Ovary (tissue), 9 donors: ENCODE results near the gene CETN3. TPM values are rescaled to one million over a fixed set of nuclear protein-coding genes. Genes with fewer than 3 reads are reported as not detected.
"Not testable (repeated sequence)": the region's sequence is repeated elsewhere in the genome, so short reads cannot be mapped to it uniquely, and the experiment has no call there.

Experiments used
- DNase-seq, 5 donors: peaks; one replicate each; pipeline ENCODE4 v3.0.0-alpha.2; 2019 to 2020
- H3K27ac ChIP-seq, 2 donors: fragments of 200-600 bp; one replicate each; pipeline versions ENCODE4 v1.5.1 to v1.8.0; 2019 to 2022
- H3K27me3 ChIP-seq: fragments of 200-600 bp; one replicate; pipeline ENCODE4 v1.8.0; 2022
- H3K36me3 ChIP-seq: fragments of 200-600 bp; sonication (generic); one replicate; pipeline ENCODE4 v1.5.1; 2019
- H3K4me1 ChIP-seq: one replicate; pipeline ENCODE4 v1.8.1; 2013; ENCODE audit warnings: mild to moderate bottlenecking, moderate library complexity; ENCODE audit not compliant: insufficient read depth
- H3K4me3 ChIP-seq: fragments of 200-600 bp; sonication (generic); one replicate; pipeline ENCODE4 v1.5.1; 2017
- H3K9me3 ChIP-seq, 2 donors: fragments of 200-600 bp in 1 of 2; sonication (generic) in 1 of 2; one replicate each; pipeline versions ENCODE4 v1.5.1 to v1.8.1; 2013 to 2019; ENCODE audit warnings: mild to moderate bottlenecking in 1 of 2, moderate library complexity in 1 of 2
- EP300 ChIP-seq: sonication (generic); formaldehyde crosslinking; IDR thresholded peaks from one replicate; pipeline ENCODE4 v1.6.1; 2017; ENCODE audit warnings: antibody characterized with exemption
- POLR2A ChIP-seq: fragments of 450-650 bp; IDR thresholded peaks from one replicate; pipeline ENCODE4 v1.6.1; 2017; ENCODE audit warnings: antibody characterized with exemption, mild to moderate bottlenecking, moderate library complexity
- WGBS, 3 donors: extraction: QIAGEN DNeasy Blood & Tissue Kit in 1 of 3; methylation state at CpG; one replicate each; pipeline versions ENCODE4 v1.1.5 to v1.1.7; 2013 to 2017; 5-methylcytosine and 5-hydroxymethylcytosine counted together
- intact Hi-C, 4 donors: fragments of 100-400 bp; cut with DNase I; formaldehyde crosslinking; loops; one replicate each; pipeline versions ENCODE4 v1.11.0 to v1.15.1; 2022 to 2023
- polyA plus RNA-seq, 2 donors: library from polyadenylated mRNA; stranded (reverse); fragments of 200-250 nt in 1 of 2; fragments of 350-450 nt in 1 of 2; fragmentation: Illumina TruSeq in 1 of 2; extraction: RNeasy Lipid Tissue Mini Kit (QIAGEN cat#74804) in 1 of 2; gene quantifications; one replicate each; pipeline ENCODE4 v1.2.3, GENCODE V29; 2013 to 2014
- total RNA-seq, 7 donors: library from RNA; depleted of rRNA in 2 of 7; stranded (reverse); fragments of >200 nt in 2 of 7; fragmentation: NEBNext Ultra II Directional in 3 of 7; extraction: Animal tissue kit (Norgen Biotek cat#: 25700) in 3 of 7; gene quantifications; one replicate each; pipeline versions ENCODE4 v1.1.0 to v1.2.4, GENCODE V29; 2016 to 2023
- TF ChIP-seq, protein P1 (sequence below), 3 donors: fragments of 450-650 bp in 2 of 3; fragments of 200-600 bp in 1 of 3; IDR thresholded peaks; one replicate each; pipeline versions ENCODE4 v1.5.1 to v1.8.0; 2016 to 2022; ENCODE audit warnings: antibody characterized with exemption in 3 of 3, mild to moderate bottlenecking in 1 of 3
- donor health status: DM: no; HTN: no; CAD: no; lungs with moderate emphysema.
- donor health status: DM: no; HTN: no; CAD: no.
- donor health status: Bipolar disorder and iron deficiency.
- donor health status: DM: yes; HTN: yes; CAD: no.
- donor health status: DM: no; HTN: no; CAD: no.
- donor health status: DM: yes; HTN: yes; CAD: no.

Gene CETN3
- total and polyA plus RNA-seq, 9 donors, result 9.2 to 36.9 (median 26.5) TPM

DNA sequence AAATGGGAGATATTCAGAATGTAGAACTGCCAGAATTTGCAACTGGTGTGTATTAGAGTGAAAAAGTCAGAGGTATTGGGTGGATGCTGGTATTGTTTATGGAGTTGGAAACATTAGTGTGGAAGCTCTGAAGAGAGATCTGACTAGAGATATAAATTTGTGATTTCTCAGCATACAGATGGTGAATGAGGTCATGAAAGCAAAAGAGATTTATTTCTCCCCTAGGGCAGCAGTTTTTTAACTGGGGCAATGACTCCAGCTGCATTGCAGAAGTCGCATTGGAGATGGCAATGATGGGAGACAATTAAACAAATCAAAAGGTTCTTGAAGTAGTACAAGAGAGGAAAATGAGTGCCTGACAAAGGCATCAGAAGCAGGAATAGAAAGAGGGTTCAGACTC, 64.9 kb downstream of the CETN3 start:
- Histone ChIP-seq H3K27ac (no peak overlapping the region), H3K4me3 (no peak overlapping the region), H3K27me3 (no peaks in the 10 kb centered on the region), H3K4me1 (no peaks in the 10 kb centered on the region), H3K9me3 (no peaks in the 10 kb centered on the region), H3K36me3 (no peaks in the 10 kb centered on the region)
- 63 to 79% (median 63%) methylated on average over 1 of the region's 1 CpG for WGBS, 3 donors
- no peak for DNase-seq
- intact Hi-C loops, result no loop called here
- TF ChIP-seq, protein P1, sequence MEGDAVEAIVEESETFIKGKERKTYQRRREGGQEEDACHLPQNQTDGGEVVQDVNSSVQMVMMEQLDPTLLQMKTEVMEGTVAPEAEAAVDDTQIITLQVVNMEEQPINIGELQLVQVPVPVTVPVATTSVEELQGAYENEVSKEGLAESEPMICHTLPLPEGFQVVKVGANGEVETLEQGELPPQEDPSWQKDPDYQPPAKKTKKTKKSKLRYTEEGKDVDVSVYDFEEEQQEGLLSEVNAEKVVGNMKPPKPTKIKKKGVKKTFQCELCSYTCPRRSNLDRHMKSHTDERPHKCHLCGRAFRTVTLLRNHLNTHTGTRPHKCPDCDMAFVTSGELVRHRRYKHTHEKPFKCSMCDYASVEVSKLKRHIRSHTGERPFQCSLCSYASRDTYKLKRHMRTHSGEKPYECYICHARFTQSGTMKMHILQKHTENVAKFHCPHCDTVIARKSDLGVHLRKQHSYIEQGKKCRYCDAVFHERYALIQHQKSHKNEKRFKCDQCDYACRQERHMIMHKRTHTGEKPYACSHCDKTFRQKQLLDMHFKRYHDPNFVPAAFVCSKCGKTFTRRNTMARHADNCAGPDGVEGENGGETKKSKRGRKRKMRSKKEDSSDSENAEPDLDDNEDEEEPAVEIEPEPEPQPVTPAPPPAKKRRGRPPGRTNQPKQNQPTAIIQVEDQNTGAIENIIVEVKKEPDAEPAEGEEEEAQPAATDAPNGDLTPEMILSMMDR (IDR thresholded peaks at IDR 0.05), result no peak
- no peak for TF ChIP-seq POLR2A
- TF ChIP-seq EP300, result no peak

DNA sequence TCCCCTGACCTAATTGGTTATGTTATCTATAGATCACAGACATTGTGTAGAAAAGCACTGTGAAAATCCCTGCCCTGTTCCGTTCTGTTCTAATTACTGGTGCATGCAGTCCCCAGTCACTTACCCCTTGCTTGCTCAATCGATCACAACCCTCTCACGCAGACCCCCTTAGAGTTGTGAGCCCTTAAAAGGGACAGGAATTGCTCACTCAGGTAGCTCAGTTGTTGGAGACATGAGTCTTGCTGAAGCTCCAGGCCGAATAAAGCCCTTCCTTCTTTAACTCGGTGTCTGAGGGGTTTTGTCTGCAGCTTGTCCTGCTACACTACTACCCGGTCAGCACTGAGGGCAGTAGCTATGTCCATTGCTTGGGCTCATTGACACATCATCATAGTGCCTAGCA, 65.8 kb downstream of the CETN3 start:
- intact Hi-C loops, DNase-seq, H3K4me3 ChIP-seq, H3K27me3 ChIP-seq, H3K27ac ChIP-seq, H3K36me3 ChIP-seq, H3K9me3 ChIP-seq, H3K4me1 ChIP-seq: not testable (repeated sequence)
- 86 to 94% (median 94%) methylated on average over 6 of the region's 6 CpGs for WGBS, 3 donors

DNA sequence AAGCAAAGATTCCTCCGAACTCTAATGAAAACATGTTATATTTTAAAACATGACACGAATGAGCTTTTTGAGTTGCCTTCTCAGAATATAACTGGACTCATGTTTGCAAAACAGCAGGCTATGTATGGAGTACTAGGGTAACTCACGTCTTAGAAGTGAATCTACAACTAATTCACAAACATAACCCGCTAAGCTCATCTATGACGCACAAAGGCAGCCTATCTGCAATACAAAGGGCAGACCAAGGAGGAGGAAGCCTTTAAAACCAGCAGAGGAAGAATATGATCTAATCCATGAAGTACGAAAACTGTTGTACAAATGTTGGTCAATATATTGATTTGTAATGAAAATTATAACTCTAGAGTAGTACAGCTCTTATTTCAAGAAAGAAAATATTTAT, 67.0 kb downstream of the CETN3 start:
- H3K4me3 ChIP-seq, result no peak overlapping the region
- 70 to 89% (median 78%) methylated on average over 6 of the region's 6 CpGs for WGBS, 3 donors
- DNase-seq, result no peak
- no peaks in the 10 kb centered on the region for H3K9me3 ChIP-seq
- no peaks in the 10 kb centered on the region for H3K4me1 ChIP-seq
- intact Hi-C loops, result no loop called here
- no peaks in the 10 kb centered on the region for H3K36me3 ChIP-seq
- no peaks in the 10 kb centered on the region for H3K27me3 ChIP-seq
- TF ChIP-seq, protein P1 (IDR thresholded peaks at IDR 0.05), result no peak
- TF ChIP-seq POLR2A, result no peak
- no peak for TF ChIP-seq EP300
- no peak overlapping the region for H3K27ac ChIP-seq

Other genes starting within 250 kb of the CETN3 start
- gene MBLAC2, start 65.0 kb upstream of the CETN3 start, total RNA-seq, result 10 to 100 TPM in 5 of 7 donors, 1 to 10 TPM in 2; 4.7 to 13.1 (median 10.5) TPM
- 1 to 10 TPM; 6.2 to 8.4 TPM for gene MBLAC2, start 65.0 kb upstream of the CETN3 start, polyA plus RNA-seq
- gene POLR3G, start 65.1 kb upstream of the CETN3 start, total RNA-seq, result 1 to 10 TPM in 6 of 7 donors, under 1 TPM in 1; 0.92 to 4.2 (median 1.8) TPM
- gene POLR3G, start 65.1 kb upstream of the CETN3 start, polyA plus RNA-seq, result 1 to 10 TPM in 1 of 2 donors, under 1 TPM in 1; 0.79 to 1.8 TPM
- 10 to 100 TPM; 19.0 to 26.8 (median 23.8) TPM for gene LYSMD3, start 119.8 kb upstream of the CETN3 start, total RNA-seq
- gene LYSMD3, start 119.8 kb upstream of the CETN3 start, polyA plus RNA-seq, result 10 to 100 TPM; 10.7 to 13.3 TPM
- 1 to 10 TPM in 4 of 7 donors, under 1 TPM in 3; 0.74 to 2.3 (median 1.1) TPM for gene ADGRV1, start 149.0 kb upstream of the CETN3 start, total RNA-seq
- gene ADGRV1, start 149.0 kb upstream of the CETN3 start, polyA plus RNA-seq, result 1 to 10 TPM in 1 of 2 donors, under 1 TPM in 1; 0.21 to 2.7 TPM